Suppressor macrophage treated with lipopolysaccharide for 1 hour (primary cell): ENCODE measurements around the gene STMP1.

Experiments used
- DNase-seq, 3 donors: peaks; one replicate each; pipeline ENCODE4 v3.0.0-alpha.2; 2020 to 2022

The STMP1 gene

GRCh38 chr7:135704074-135704473 is 41.8 kb downstream of the STMP1 start:
- DNase-seq, result peak in 1 of 3 donors; percentile 6

- DNase-seq, result no peak
These were observed 42.4 kb downstream of the STMP1 start for GRCh38 chr7:135704698-135705097.

GRCh38 chr7:135706038-135706742 is 43.9 kb downstream of the STMP1 start:
- DNase-seq, result no peak

DNA sequence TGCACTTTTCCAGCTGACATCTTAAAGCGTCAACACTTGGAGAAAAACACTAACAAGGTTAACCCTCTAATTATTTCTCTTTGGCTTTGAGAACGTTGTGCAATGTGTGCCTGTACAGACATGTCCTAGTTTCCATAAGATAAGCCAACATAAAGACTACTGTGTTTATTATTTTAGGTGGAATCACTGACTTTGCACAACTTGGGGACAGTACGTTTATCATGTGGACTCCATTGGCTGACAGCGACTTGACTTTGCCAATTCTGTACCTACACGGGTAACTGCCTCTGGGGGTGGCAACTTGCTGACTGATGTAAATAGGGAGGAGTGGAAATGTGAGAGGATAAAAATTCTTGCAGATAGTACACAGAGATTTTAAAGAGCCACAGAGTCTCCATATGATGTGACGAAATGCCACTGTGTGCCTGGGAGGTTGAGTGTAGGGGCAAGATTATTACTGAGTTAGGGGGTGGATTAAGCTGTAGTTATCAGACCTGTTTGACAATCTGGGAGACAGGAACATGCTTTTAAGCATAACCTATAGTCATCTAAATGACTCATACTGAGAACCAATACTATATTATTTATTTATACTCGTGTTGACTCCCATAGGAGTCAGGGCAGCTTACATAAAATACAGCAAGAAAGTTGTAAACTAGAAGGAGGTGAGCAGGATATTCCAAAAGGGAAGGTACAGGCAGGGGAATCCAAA is 44.7 kb downstream of the STMP1 start:
- DNase-seq, result no peak

GRCh38 chr7:135707570-135707966 is 45.3 kb downstream of the STMP1 start:
- DNase-seq, result no peak

GRCh38 chr7:135708041-135708440 is 45.7 kb downstream of the STMP1 start:
- no peak for DNase-seq

DNA sequence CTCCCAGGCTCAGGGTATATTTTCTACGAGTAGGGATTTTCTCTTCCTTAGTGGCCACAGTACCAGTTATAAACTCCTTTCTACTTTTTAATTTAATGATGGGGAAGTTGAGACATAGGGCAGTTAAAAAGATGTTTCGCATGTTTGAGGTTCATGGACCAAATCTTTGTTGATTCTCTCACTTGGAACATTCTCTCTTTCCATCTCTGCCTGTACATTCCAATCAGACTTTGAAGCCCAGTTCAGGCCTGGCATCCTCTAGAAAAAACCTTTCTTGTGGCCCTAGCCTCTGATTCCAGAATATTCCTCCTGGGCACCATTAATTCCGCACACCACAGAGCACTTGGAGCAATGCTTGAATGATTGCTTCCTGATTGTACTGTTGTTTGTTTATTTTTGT is 47.2 kb downstream of the STMP1 start:
- DNase-seq, result no peak

DNA sequence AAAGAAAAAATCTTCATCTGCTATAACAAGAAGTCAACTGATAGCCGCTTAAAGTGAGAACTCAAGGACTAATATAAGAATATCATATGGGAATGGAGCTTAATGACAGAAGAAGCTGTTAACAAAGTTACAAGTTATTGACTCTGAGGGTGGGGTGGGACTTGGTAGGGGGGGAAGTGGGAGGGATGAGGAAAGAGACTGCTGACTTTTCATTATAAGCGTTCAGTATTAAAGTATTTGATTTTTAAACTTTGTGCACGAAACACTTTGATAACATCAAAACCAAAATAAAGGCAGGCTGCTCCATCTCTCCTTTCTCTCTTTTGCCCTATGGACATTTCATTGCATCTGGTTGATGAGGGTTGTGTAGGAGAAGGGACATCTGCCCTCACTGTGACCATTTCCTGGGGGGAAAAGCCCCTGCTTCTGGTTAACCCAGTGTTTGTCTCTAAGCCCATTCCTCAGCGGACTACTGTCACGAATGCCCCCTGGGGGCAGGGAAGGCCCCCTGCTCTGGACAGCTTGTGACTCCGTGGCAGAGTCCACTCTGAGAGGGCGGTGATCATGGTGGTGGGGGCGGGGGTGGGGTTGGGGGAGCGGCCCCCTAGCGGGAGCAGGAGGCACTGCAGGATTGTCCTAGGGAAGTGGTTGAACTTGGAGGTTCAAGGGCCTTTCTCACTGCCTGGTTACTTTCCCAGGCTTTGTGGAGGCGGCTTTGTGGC is 48.3 kb downstream of the STMP1 start:
- peak; percentile 36 to 54 (median 49) for DNase-seq

- no peak for DNase-seq
These were observed 48.8 kb downstream of the STMP1 start for GRCh38 chr7:135711139-135711469.

GRCh38 chr7:135712182-135712782 is 50.0 kb downstream of the STMP1 start:
- no peak for DNase-seq

DNA sequence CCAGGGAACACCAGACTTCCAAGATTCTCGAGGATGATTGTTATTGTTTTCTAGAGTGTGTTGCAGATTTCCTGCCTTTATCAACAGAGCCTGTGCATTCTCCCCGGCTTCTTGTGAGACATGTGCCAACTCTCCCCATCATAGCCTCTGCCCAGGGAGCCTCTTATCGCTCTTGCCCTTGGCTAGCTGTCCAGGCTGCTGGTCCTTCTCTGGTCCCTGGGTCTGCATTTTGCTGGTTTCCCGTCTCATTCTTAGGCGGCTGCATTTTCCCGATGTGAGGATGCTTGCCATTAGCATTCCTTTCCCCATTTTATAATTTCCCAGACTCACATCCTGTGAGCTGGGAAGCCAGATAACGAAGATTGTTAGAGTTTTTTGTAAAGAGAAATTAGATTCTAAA is 50.5 kb downstream of the STMP1 start:
- DNase-seq, result no peak

- DNase-seq, result no peak
These were observed 51.6 kb downstream of the STMP1 start for GRCh38 chr7:135713836-135714470.

DNA sequence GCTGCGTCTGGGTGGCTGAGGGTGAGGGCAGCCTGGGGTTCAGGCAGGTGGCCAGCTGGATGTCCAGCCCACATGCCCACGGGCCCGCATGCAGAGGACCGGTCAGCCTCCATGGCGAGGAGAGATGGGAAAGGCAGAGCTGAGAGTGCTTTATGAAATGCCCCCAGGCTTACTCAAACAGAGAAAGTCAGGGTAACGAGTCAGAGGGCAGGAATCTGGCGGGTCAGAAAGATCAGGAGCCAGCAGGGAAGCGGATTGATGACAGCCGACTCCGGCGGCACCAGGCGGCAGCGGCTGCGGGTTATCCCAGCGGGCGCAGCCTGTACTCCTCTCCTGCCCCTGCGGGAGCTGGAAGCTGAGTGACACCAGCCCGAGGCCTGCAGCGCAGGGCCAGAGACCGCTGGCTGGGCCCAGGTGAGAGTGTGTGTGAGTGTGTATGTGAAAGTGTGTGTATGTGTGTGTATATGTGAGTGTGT is 52.3 kb downstream of the STMP1 start:
- DNase-seq, result no peak

- no peak for DNase-seq
These were observed 52.8 kb downstream of the STMP1 start for GRCh38 chr7:135715055-135715522.

DNA sequence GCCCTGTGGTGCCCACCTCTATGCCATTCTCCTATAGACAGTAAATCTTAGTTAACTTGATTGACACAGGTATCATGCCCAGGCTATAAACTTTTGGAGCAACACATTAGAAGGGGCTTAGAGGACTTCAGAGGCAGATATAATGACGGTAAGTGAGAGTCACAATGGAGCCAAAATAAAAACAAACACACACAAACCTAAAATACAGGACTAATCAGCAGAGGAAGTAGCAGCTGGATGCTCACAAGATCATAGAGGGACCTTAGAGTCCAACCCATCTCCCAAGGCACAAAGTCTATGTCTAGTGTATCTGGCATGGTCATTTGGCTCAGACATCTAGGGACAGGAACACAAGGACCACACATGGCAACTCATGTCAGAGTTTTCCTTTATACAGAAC is 53.4 kb downstream of the STMP1 start:
- no peak for DNase-seq

GRCh38 chr7:135716677-135717238 is 54.4 kb downstream of the STMP1 start:
- DNase-seq, result no peak

DNA sequence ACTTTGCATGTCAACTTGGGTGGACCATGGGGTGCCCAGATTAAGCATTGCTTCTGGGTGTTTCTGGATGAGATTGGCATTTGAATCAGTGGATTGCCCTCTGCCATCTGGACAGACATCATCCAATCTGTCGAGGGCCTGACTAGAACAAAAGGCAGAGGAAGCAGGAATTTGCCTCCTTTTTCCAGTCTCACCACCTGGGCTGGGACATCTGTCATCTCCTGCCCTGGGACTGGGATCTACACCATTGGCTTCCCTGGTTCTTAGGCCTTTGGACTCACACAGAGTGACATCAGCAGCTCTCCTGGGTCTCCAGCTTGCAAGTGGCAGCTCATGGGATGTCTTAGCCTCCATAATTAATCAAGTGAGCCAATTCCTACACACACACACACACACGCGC is 55.4 kb downstream of the STMP1 start:
- DNase-seq, result no peak

GRCh38 chr7:135718219-135718618 is 55.9 kb downstream of the STMP1 start:
- DNase-seq, result no peak

- DNase-seq, result no peak
These were observed 56.6 kb downstream of the STMP1 start for GRCh38 chr7:135718794-135719437.

- DNase-seq, result no peak
These were observed 57.4 kb downstream of the STMP1 start for GRCh38 chr7:135719688-135720087.

DNA sequence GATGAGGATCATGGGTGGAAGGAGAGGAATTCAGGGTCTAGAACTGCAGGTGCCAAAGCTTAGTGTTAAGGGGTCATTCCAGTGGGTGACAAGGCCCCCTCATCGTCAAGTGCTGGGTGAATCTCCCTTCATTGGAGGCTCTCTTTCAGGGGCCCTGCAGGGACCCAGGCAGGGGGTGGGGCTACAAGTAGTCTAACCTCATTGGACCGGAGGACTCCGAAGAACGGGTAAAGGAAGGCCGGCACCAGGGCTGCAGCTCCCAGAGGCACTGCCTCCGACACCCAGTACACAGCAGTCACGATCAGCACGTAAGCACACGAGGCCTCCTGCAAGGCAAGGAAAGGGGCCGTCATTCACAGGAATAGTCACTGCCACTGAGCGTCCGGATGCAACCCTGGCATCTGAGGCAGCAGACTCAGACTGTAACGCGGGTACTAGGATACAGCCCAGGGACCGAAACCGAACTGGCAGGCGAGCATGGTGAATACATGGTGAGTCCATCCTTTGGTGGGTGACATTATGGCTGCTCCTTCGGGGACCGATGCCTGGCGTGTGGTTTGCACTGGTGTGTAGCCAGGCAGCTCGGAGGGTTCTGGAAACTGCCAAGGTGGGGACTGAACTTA is 59.0 kb downstream of the STMP1 start:
- DNase-seq, result no peak

DNA sequence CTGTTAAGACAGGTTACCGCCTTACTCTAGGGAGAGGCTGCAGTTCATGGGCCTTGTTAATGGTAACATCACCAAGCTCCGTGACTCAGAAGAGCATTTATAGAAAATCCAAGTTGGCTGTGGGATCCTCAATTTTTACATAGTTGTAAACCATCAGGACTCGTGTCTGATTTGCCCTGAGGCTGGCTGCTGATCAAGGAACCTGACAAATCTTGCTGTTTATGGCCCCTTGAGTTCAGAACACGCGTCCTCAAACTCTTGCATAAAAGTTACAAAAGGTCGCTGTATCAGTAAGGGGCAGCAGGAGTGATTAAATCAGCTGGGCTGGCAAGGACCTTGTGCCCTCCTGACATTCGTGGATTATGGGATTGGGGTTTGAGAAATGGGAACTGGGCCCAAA is 61.1 kb downstream of the STMP1 start:
- DNase-seq, result no peak
